Measurements from ENCODE around the gene CAMTA1.

GRCh38 chr1:7069931-7070330, 284.7 kb downstream of the CAMTA1 start:
- TF ChIP-seq ZFP41 (tag by site-specific recombination; IDR thresholded peaks at IDR 0.05; ENCODE audit: borderline replicate concordance) (no peak), ZNF692 (tag by site-specific recombination; IDR thresholded peaks at IDR 0.05) (no peak)
- TF ChIP-seq, protein P1, sequence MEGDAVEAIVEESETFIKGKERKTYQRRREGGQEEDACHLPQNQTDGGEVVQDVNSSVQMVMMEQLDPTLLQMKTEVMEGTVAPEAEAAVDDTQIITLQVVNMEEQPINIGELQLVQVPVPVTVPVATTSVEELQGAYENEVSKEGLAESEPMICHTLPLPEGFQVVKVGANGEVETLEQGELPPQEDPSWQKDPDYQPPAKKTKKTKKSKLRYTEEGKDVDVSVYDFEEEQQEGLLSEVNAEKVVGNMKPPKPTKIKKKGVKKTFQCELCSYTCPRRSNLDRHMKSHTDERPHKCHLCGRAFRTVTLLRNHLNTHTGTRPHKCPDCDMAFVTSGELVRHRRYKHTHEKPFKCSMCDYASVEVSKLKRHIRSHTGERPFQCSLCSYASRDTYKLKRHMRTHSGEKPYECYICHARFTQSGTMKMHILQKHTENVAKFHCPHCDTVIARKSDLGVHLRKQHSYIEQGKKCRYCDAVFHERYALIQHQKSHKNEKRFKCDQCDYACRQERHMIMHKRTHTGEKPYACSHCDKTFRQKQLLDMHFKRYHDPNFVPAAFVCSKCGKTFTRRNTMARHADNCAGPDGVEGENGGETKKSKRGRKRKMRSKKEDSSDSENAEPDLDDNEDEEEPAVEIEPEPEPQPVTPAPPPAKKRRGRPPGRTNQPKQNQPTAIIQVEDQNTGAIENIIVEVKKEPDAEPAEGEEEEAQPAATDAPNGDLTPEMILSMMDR (tag by site-specific recombination; IDR thresholded peaks at IDR 0.05), result no peak

Data from HEK293 (cell line).